Naive thymus-derived CD4-positive, alpha-beta T cell (primary cell): ENCODE results near the gene KCNJ13. TPM values are rescaled to one million over a fixed set of nuclear protein-coding genes. Genes with fewer than 3 reads are reported as not detected.

Experiments used
- ATAC-seq: fragments of 150-1000 bp; cut with Tn5 transposase; 2 replicates; pipeline ENCODE4 v1.10.0; 2021; ENCODE audit warnings: mild to moderate bottlenecking, moderate library complexity
- CTCF ChIA-PET: fragments of 350-600 bp; sonication (Branson Sonifier 250); formaldehyde crosslinking; loops from one replicate; lab custom pipeline; 2021; ENCODE audit warnings: antibody characterized with exemption; lab: Charles Lee
- POLR2A ChIA-PET: fragments of 350-600 bp; sonication (Branson Sonifier 250); formaldehyde crosslinking; loops from one replicate; lab custom pipeline; 2021; ENCODE audit warnings: antibody characterized with exemption, inconsistent platforms; lab: Charles Lee
- DNase-seq, 9 donors: peaks; one replicate each; pipeline versions ENCODE4 v3.0.0 to v3.0.0-alpha.2; 2020 to 2022; ENCODE audit warnings: mixed read lengths in 1 of 9
- H3K27ac ChIP-seq: one replicate; pipeline ENCODE4 v1.7.0; 2013; ENCODE audit warnings: mild to moderate bottlenecking, low read depth, low read length, moderate library complexity
- H3K27me3 ChIP-seq, 2 donors: one replicate each; pipeline ENCODE4 v1.7.0; 2013; ENCODE audit warnings: low read length in 2 of 2, mild to moderate bottlenecking in 2 of 2, moderate library complexity in 2 of 2; ENCODE audit not compliant: control insufficient read depth in 2 of 2, insufficient read depth in 2 of 2
- H3K36me3 ChIP-seq, 3 experiments: 1 replicate in 2 of 3; 2 replicates in 1 of 3; pipeline ENCODE4 v1.7.0; 2013; ENCODE audit warnings: low read length in 3 of 3, mild to moderate bottlenecking in 3 of 3, moderate library complexity in 1 of 3; ENCODE audit not compliant: insufficient read depth in 3 of 3, control insufficient read depth in 2 of 3
- H3K4me1 ChIP-seq, 2 donors: one replicate each; pipeline ENCODE4 v1.7.0; 2013; ENCODE audit warnings: low read length in 2 of 2, mild to moderate bottlenecking in 2 of 2, moderate library complexity in 1 of 2; ENCODE audit not compliant: control insufficient read depth in 2 of 2, insufficient read depth in 2 of 2
- H3K4me3 ChIP-seq: 2 replicates; pipeline ENCODE4 v1.7.0; 2013; ENCODE audit warnings: mild to moderate bottlenecking, low read length
- H3K9me3 ChIP-seq, 3 experiments: 1 replicate in 2 of 3; 2 replicates in 1 of 3; pipeline ENCODE4 v1.7.0; 2013; ENCODE audit warnings: low read length in 3 of 3; ENCODE audit not compliant: control insufficient read depth in 2 of 3
- H3K27ac Mint-ChIP-seq, 9 donors: one replicate each; pipeline ENCODE4 v1.8.0; 2020 to 2022; ENCODE audit warnings: mixed read lengths in 9 of 9, mild to moderate bottlenecking in 8 of 9, moderate library complexity in 5 of 9, inconsistent platforms in 2 of 9
- H3K27me3 Mint-ChIP-seq, 5 donors: one replicate each; pipeline ENCODE4 v1.8.0; 2021 to 2022; ENCODE audit warnings: mixed read lengths in 5 of 5, mild to moderate bottlenecking in 1 of 5
- H3K36me3 Mint-ChIP-seq, 5 donors: one replicate each; pipeline ENCODE4 v1.8.0; 2020 to 2022; ENCODE audit warnings: mixed read lengths in 5 of 5, mild to moderate bottlenecking in 3 of 5, inconsistent platforms in 1 of 5
- H3K4me1 Mint-ChIP-seq, 7 donors: one replicate each; pipeline ENCODE4 v1.8.0; 2020 to 2022; ENCODE audit warnings: mixed read lengths in 7 of 7, mild to moderate bottlenecking in 3 of 7, inconsistent platforms in 1 of 7
- H3K4me3 Mint-ChIP-seq, 10 donors: one replicate each; pipeline ENCODE4 v1.8.0; 2020 to 2022; ENCODE audit warnings: mild to moderate bottlenecking in 10 of 10, mixed read lengths in 10 of 10, moderate library complexity in 6 of 10, inconsistent platforms in 2 of 10
- H3K9me3 Mint-ChIP-seq, 11 donors: one replicate each; pipeline ENCODE4 v1.8.0; 2020 to 2022; ENCODE audit warnings: mixed read lengths in 11 of 11, mild to moderate bottlenecking in 4 of 11, inconsistent platforms in 1 of 11, moderate library complexity in 1 of 11
- intact Hi-C, 2 donors: fragments of 100-400 bp; cut with micrococcal nuclease; formaldehyde crosslinking; loops; one replicate each; pipeline ENCODE4 v1.15.1; 2023
- polyA plus RNA-seq, 2 donors: library from polyadenylated mRNA; unstranded; fragments of 300-500 nt; fragmentation: Illumina TruSeq; gene quantifications; one replicate each; pipeline ENCODE4 v1.2.3, GENCODE V29; 2021
- total RNA-seq, 6 experiments: library from RNA in 5 of 6; stranded (reverse) in 5 of 6; gene quantifications; 1 replicate in 5 of 6; 2 replicates in 1 of 6; pipeline ENCODE4 v1.2.3 and lab custom pipeline; 2021 to 2026

Gene KCNJ13
- total RNA-seq (not detected), polyA plus RNA-seq (under 1 TPM in 1 of 2 donors, not detected in 1; 0.50 TPM), total RNA-seq (lab: John Stamatoyannopoulos, UW) (not detected)

GRCh38 chr2:232776435-232776834 lies at the start of gene KCNJ13:
TSS of gene KCNJ13 (minus strand) at chr2:232776565. CDS start at chr2:232771362, 5,203 bp downstream.
- Mint-ChIP-seq H3K4me1 (peaks cover 7 to 26% (median 15%) of the 10 kb centered on the region in 7 donors), H3K27ac (no peak within 1 kb of the TSS), H3K9me3 (no peaks in the 10 kb centered on the region), H3K4me3 (no peak within 1 kb of the TSS), H3K27me3 (no peaks in the 10 kb centered on the region), H3K36me3 (peaks cover 0 to 23% (median 10%) of the 10 kb centered on the region in 5 donors)
- Histone ChIP-seq H3K9me3 (no peaks in the 10 kb centered on the region), H3K4me3 (no peak within 1 kb of the TSS), H3K36me3 (peaks cover 0 to 26% (median 0%) of the 10 kb centered on the region in 3 experiments), H3K27me3 (no peaks in the 10 kb centered on the region), H3K27ac (no peak within 1 kb of the TSS), H3K4me1 (peaks cover 5 to 11% of the 10 kb centered on the region in 2 donors)
- no peak for DNase-seq
- ChIA-PET CTCF (no interaction called here), POLR2A (interaction anchor here (0.6 kb wide), 1 partner anchor 9 kb away, joined by 3 read pairs; no protein-coding TSS in a partner anchor)
- intact Hi-C loops: no loop called here
- ATAC-seq: no peak

- no peak for ATAC-seq
- ChIA-PET POLR2A (no interaction called here), CTCF (no interaction called here)
- Mint-ChIP-seq H3K27ac (peak overlapping the region in 1 of 9 donors; percentile 7), H3K36me3 (peaks cover 16 to 67% (median 46%) of the 10 kb centered on the region in 5 donors), H3K4me3 (no peak overlapping the region), H3K4me1 (peaks cover 0 to 4% (median 0%) of the 10 kb centered on the region in 7 donors), H3K27me3 (no peaks in the 10 kb centered on the region), H3K9me3 (no peaks in the 10 kb centered on the region)
- no peaks in the 10 kb centered on the region for H3K9me3 ChIP-seq
- no peaks in the 10 kb centered on the region for H3K4me1 ChIP-seq
- H3K36me3 ChIP-seq: peaks cover 6 to 64% (median 17%) of the 10 kb centered on the region in 3 experiments
- H3K4me3 ChIP-seq: no peak overlapping the region
- DNase-seq: no peak
- H3K27ac ChIP-seq: no peak overlapping the region
- no peaks in the 10 kb centered on the region for H3K27me3 ChIP-seq
- intact Hi-C loops: no loop called here
These were observed 41.4 kb upstream of the KCNJ13 start for GRCh38 chr2:232817756-232818155.

- H3K27ac Mint-ChIP-seq: peak overlapping the region in 2 of 9 donors; percentile 19 to 52
- Histone ChIP-seq H3K27me3 (no peaks in the 10 kb centered on the region), H3K27ac (no peak overlapping the region), H3K4me1 (no peaks in the 10 kb centered on the region), H3K9me3 (no peaks in the 10 kb centered on the region), H3K4me3 (no peak overlapping the region), H3K36me3 (peaks cover 6 to 74% (median 17%) of the 10 kb centered on the region in 3 experiments)
- no peak overlapping the region for H3K4me3 Mint-ChIP-seq
- DNase-seq (no peak), ATAC-seq (no peak)
- ChIA-PET POLR2A (no interaction called here), CTCF (no interaction called here)
- H3K9me3 Mint-ChIP-seq: no peaks in the 10 kb centered on the region
- no peaks in the 10 kb centered on the region for H3K27me3 Mint-ChIP-seq
- H3K36me3 Mint-ChIP-seq: peaks cover 16 to 66% (median 45%) of the 10 kb centered on the region in 5 donors
- intact Hi-C loops: no loop called here
- peaks cover 0 to 4% (median 0%) of the 10 kb centered on the region in 7 donors for H3K4me1 Mint-ChIP-seq
These were observed 40.3 kb upstream of the KCNJ13 start for GRCh38 chr2:232816657-232817056.

- Mint-ChIP-seq H3K9me3 (no peaks in the 10 kb centered on the region), H3K4me3 (no peak overlapping the region), H3K27me3 (no peaks in the 10 kb centered on the region), H3K27ac (peak overlapping the region in 3 of 9 donors; percentile 24 to 53 (median 52)), H3K36me3 (peaks cover 16 to 60% (median 34%) of the 10 kb centered on the region in 5 donors), H3K4me1 (peaks cover 0 to 4% (median 0%) of the 10 kb centered on the region in 7 donors)
- ATAC-seq (no peak), DNase-seq (no peak)
- Histone ChIP-seq H3K27ac (no peak overlapping the region), H3K9me3 (no peaks in the 10 kb centered on the region), H3K36me3 (peaks cover 8 to 82% (median 20%) of the 10 kb centered on the region in 3 experiments), H3K4me3 (no peak overlapping the region), H3K4me1 (no peaks in the 10 kb centered on the region), H3K27me3 (no peaks in the 10 kb centered on the region)
- CTCF ChIA-PET: no interaction called here
- POLR2A ChIA-PET: no interaction called here
- intact Hi-C loops: no loop called here
These were observed 39.2 kb upstream of the KCNJ13 start for GRCh38 chr2:232815569-232815968.

GRCh38 chr2:232810444-232810843 lies 34.1 kb upstream of the KCNJ13 start:
- CTCF ChIA-PET: no interaction called here
- Histone ChIP-seq H3K36me3 (peaks cover 4 to 69% (median 21%) of the 10 kb centered on the region in 3 experiments), H3K4me3 (no peak overlapping the region), H3K4me1 (no peaks in the 10 kb centered on the region), H3K9me3 (no peaks in the 10 kb centered on the region), H3K27ac (no peak overlapping the region), H3K27me3 (no peaks in the 10 kb centered on the region)
- H3K4me1 Mint-ChIP-seq: peaks cover 0 to under 1% (median 0%) of the 10 kb centered on the region in 7 donors
- ATAC-seq (no peak), DNase-seq (no peak)
- no peak overlapping the region for H3K27ac Mint-ChIP-seq
- H3K27me3 Mint-ChIP-seq: no peaks in the 10 kb centered on the region
- POLR2A ChIA-PET: no interaction called here
- H3K9me3 Mint-ChIP-seq: no peaks in the 10 kb centered on the region
- no peak overlapping the region for H3K4me3 Mint-ChIP-seq
- intact Hi-C loops: no loop called here
- H3K36me3 Mint-ChIP-seq: peaks cover 11 to 45% (median 18%) of the 10 kb centered on the region in 5 donors

- Histone ChIP-seq H3K4me1 (no peaks in the 10 kb centered on the region), H3K4me3 (no peak overlapping the region), H3K27ac (no peak overlapping the region), H3K36me3 (peaks cover 4 to 60% (median 12%) of the 10 kb centered on the region in 3 experiments), H3K27me3 (no peaks in the 10 kb centered on the region), H3K9me3 (no peaks in the 10 kb centered on the region)
- Mint-ChIP-seq H3K9me3 (no peaks in the 10 kb centered on the region), H3K4me1 (peaks cover 0 to 2% (median 0%) of the 10 kb centered on the region in 7 donors), H3K27me3 (no peaks in the 10 kb centered on the region), H3K27ac (peak overlapping the region in 3 of 9 donors; percentile 2 to 53 (median 8)), H3K36me3 (peaks cover 11 to 53% (median 23%) of the 10 kb centered on the region in 5 donors), H3K4me3 (no peak overlapping the region)
- DNase-seq (peak in 1 of 9 donors; percentile 5), ATAC-seq (no peak)
- POLR2A ChIA-PET: no interaction called here
- CTCF ChIA-PET: no interaction called here
- intact Hi-C loops: loop anchor here in 1 of 2 donors (1.0 kb wide), 1 partner anchor 442 kb away; the partner anchor contains the start of gene ATG16L1
These were observed 33.2 kb upstream of the KCNJ13 start for GRCh38 chr2:232809349-232810124.
